HEK293T (cell line): Measurements from ENCODE around the gene MMP3.

ENCODE experiments used
- BHLHE40 ChIP-seq: fragments of 450-650 bp; IDR thresholded peaks from 2 replicates; pipeline ENCODE4 v1.6.1; 2016; ENCODE audit warnings: mild to moderate bottlenecking, moderate library complexity, borderline replicate concordance
- FOXK2 ChIP-seq: fragments of 450-650 bp; IDR thresholded peaks from 2 replicates; pipeline ENCODE4 v1.6.1; 2016; ENCODE audit warnings: mild to moderate bottlenecking
- HDGF ChIP-seq: fragments of 450-650 bp; IDR thresholded peaks from 2 replicates; pipeline ENCODE4 v1.6.1; 2017; ENCODE audit warnings: antibody characterized with exemption, borderline replicate concordance
- SP1 ChIP-seq: fragments of 450-650 bp; IDR thresholded peaks from 2 replicates; pipeline ENCODE4 v1.6.1; 2017
- TARDBP ChIP-seq: fragments of 450-650 bp; IDR thresholded peaks from 2 replicates; pipeline ENCODE4 v1.6.1; 2016
- TF ChIP-seq, protein P1 (sequence below): fragments of 450-650 bp; IDR thresholded peaks from 2 replicates; pipeline ENCODE4 v1.6.1; 2016

DNA sequence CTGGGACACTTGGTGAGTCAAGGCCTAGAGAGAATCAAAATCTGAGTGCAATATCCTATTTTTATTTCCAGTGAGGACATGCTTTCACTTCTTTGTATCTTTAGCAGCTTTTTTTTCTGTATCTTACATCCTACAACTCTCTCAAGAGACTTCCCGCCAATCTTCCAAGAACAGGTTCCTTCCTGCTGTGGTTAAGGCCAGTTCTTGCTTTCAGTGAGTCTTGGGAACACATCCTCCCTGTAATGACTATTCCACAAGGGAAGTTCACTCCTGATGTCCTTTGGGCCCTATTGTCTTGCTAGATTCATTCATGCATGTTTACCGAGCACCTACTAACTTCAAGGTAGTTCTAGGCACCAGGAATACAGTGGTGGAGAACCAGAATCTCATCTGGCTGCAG, 35.2 kb upstream of the MMP3 start:
- TF ChIP-seq HDGF, result no peak
- TF ChIP-seq BHLHE40, result no peak
- TF ChIP-seq FOXK2, result no peak
- TF ChIP-seq TARDBP, result no peak
- no peak for TF ChIP-seq SP1
- TF ChIP-seq, protein P1, sequence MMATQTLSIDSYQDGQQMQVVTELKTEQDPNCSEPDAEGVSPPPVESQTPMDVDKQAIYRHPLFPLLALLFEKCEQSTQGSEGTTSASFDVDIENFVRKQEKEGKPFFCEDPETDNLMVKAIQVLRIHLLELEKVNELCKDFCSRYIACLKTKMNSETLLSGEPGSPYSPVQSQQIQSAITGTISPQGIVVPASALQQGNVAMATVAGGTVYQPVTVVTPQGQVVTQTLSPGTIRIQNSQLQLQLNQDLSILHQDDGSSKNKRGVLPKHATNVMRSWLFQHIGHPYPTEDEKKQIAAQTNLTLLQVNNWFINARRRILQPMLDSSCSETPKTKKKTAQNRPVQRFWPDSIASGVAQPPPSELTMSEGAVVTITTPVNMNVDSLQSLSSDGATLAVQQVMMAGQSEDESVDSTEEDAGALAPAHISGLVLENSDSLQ, result no peak
